Measurements from ENCODE around the gene FOXB2.

FOXB2 gene

GRCh38 chr9:77066388-77066787 lies 46.9 kb downstream of the FOXB2 start:
- no peak for DNase-seq

All from EL (cell line).